Smooth muscle cell (in vitro differentiated cells): ENCODE data around the gene SPEN. TPM values are rescaled to one million over a fixed set of nuclear protein-coding genes. Genes with fewer than 3 reads are reported as not detected.

Experiments used
- DNase-seq: peaks from one replicate; lab custom pipeline; 2025; ENCODE audit not compliant: unreplicated experiment; lab: John Stamatoyannopoulos, UW
- H2AFZ ChIP-seq: fragments of 200-600 bp; sonication (generic); 2 replicates; pipeline ENCODE4 v1.6.0; 2016; ENCODE audit warnings: antibody characterized with exemption, low read depth, mild to moderate bottlenecking
- H3F3A ChIP-seq: fragments of 200-600 bp; sonication (generic); 2 replicates; pipeline ENCODE4 v1.6.0; 2017; ENCODE audit warnings: antibody characterized with exemption, low read depth
- H3K27ac ChIP-seq: fragments of 200-600 bp; sonication (generic); 2 replicates; pipeline ENCODE4 v1.5.1; 2016; ENCODE audit warnings: low read depth, mild to moderate bottlenecking
- H3K27me3 ChIP-seq: fragments of 200-600 bp; sonication (generic); 2 replicates; pipeline ENCODE4 v1.6.1; 2016; ENCODE audit warnings: low read depth, mild to moderate bottlenecking
- H3K36me3 ChIP-seq: fragments of 200-600 bp; sonication (generic); 2 replicates; pipeline ENCODE4 v1.5.1; 2016; ENCODE audit warnings: low read depth
- H3K4me1 ChIP-seq: fragments of 200-600 bp; sonication (generic); 2 replicates; pipeline ENCODE4 v1.5.1; 2016; ENCODE audit warnings: low read depth
- H3K4me2 ChIP-seq: fragments of 200-600 bp; sonication (generic); 2 replicates; pipeline ENCODE4 v1.6.0; 2016; ENCODE audit warnings: mild to moderate bottlenecking
- H3K4me3 ChIP-seq: fragments of 200-600 bp; sonication (generic); 2 replicates; pipeline ENCODE4 v1.5.1; 2016; ENCODE audit warnings: mild to moderate bottlenecking
- H3K79me2 ChIP-seq: fragments of 200-600 bp; sonication (generic); 2 replicates; pipeline ENCODE4 v1.6.0; 2016; ENCODE audit warnings: low read depth, mild to moderate bottlenecking
- H3K9ac ChIP-seq: fragments of 200-600 bp; sonication (generic); 2 replicates; pipeline ENCODE4 v1.6.0; 2016; ENCODE audit warnings: low read depth
- H3K9me3 ChIP-seq: fragments of 200-600 bp; sonication (generic); replicated peaks from 2 replicates; pipeline ENCODE4 v1.5.1; 2016; ENCODE audit warnings: low read depth
- H4K20me1 ChIP-seq: fragments of 200-600 bp; sonication (generic); 2 replicates; pipeline ENCODE4 v1.6.0; 2016; ENCODE audit warnings: low read depth
- CTCF ChIP-seq: fragments of 200-600 bp; sonication (generic); IDR thresholded peaks from 2 replicates; pipeline ENCODE4 v1.5.1; 2017; ENCODE audit warnings: borderline replicate concordance, mild to moderate bottlenecking, antibody characterized with exemption; ENCODE audit not compliant: insufficient read depth, poor library complexity, severe bottlenecking
- WGBS: methylation state at CpG from one replicate; pipeline ENCODE4 v1.1.7; 2016; ENCODE audit warnings: low lambda C conversion rate; 5-methylcytosine and 5-hydroxymethylcytosine counted together
- polyA plus RNA-seq: library from polyadenylated mRNA; unstranded; fragments of >200 nt; fragmentation: Nextera tagmentation; extraction: Ambion mirVana; gene quantifications from 2 replicates; pipeline ENCODE4 v1.2.1, GENCODE V29; 2016
- total RNA-seq: library from RNA; depleted of rRNA; stranded (reverse); fragments of >200 nt; gene quantifications from 2 replicates; pipeline ENCODE4 v1.2.3, GENCODE V29; 2014

Gene SPEN
- total and polyA plus RNA-seq, 2 experiments from 2014 or later = 10.6 to 28.7 TPM

GRCh38 chr1:15882665-15883064 lies 35.2 kb downstream of the SPEN start:
- Histone ChIP-seq H3K4me3 (no peak overlapping the region), H2AFZ (no peak overlapping the region), H3K36me3 (no peaks in the 10 kb centered on the region), H4K20me1 (peaks cover 65% of the 10 kb centered on the region), H3F3A (peaks cover 15% of the 10 kb centered on the region), H3K4me1 (peaks cover 20% of the 10 kb centered on the region), H3K9ac (no peak overlapping the region), H3K79me2 (peaks cover 93% of the 10 kb centered on the region), H3K4me2 (no peak overlapping the region), H3K27ac (peak overlapping the region; percentile 12), H3K9me3 (no peaks in the 10 kb centered on the region), H3K27me3 (no peaks in the 10 kb centered on the region)
- 97% methylated on average over 2 of the region's 2 CpGs for whole genome bisulfite sequencing
- DNase-seq = no peak
- TF ChIP-seq CTCF = no peak

GRCh38 chr1:15883326-15883725 lies 35.8 kb downstream of the SPEN start:
- Histone ChIP-seq H3K27ac (peak overlapping the region; percentile 12), H3K27me3 (no peaks in the 10 kb centered on the region), H3F3A (peaks cover 15% of the 10 kb centered on the region), H2AFZ (no peak overlapping the region), H3K4me2 (no peak overlapping the region), H4K20me1 (peaks cover 60% of the 10 kb centered on the region), H3K36me3 (no peaks in the 10 kb centered on the region), H3K4me3 (no peak overlapping the region), H3K4me1 (peaks cover 20% of the 10 kb centered on the region), H3K79me2 (peaks cover 93% of the 10 kb centered on the region), H3K9ac (no peak overlapping the region), H3K9me3 (no peaks in the 10 kb centered on the region)
- no peak for TF ChIP-seq CTCF
- 93% methylated on average over 6 of the region's 6 CpGs for WGBS
- no peak for DNase-seq

- no peak overlapping the region for H3K4me3 ChIP-seq
- H3K9me3 ChIP-seq = no peaks in the 10 kb centered on the region
- H3K27me3 ChIP-seq = no peaks in the 10 kb centered on the region
- peaks cover 93% of the 10 kb centered on the region for H3K79me2 ChIP-seq
- 84% methylated on average over 4 of the region's 4 CpGs for WGBS
- no peak for TF ChIP-seq CTCF
- H3K27ac ChIP-seq = no peak overlapping the region
- no peak overlapping the region for H3K9ac ChIP-seq
- peaks cover 15% of the 10 kb centered on the region for H3F3A ChIP-seq
- H2AFZ ChIP-seq = no peak overlapping the region
- no peak overlapping the region for H3K4me2 ChIP-seq
- DNase-seq = no peak
- peaks cover 53% of the 10 kb centered on the region for H4K20me1 ChIP-seq
- H3K4me1 ChIP-seq = peaks cover 20% of the 10 kb centered on the region
- no peaks in the 10 kb centered on the region for H3K36me3 ChIP-seq
Measured at GRCh38 chr1:15884477-15884876, 37.0 kb downstream of the SPEN start.

GRCh38 chr1:15885269-15885668 lies 37.8 kb downstream of the SPEN start:
- Histone ChIP-seq H2AFZ (no peak overlapping the region), H3K79me2 (peaks cover 93% of the 10 kb centered on the region), H3K27ac (peak overlapping the region; percentile 56), H3K36me3 (no peaks in the 10 kb centered on the region), H3F3A (peaks cover 15% of the 10 kb centered on the region), H4K20me1 (peaks cover 48% of the 10 kb centered on the region), H3K27me3 (no peaks in the 10 kb centered on the region), H3K4me1 (peaks cover 20% of the 10 kb centered on the region), H3K4me2 (peak overlapping the region; percentile 83), H3K9me3 (no peaks in the 10 kb centered on the region), H3K4me3 (peak overlapping the region; percentile 52), H3K9ac (no peak overlapping the region)
- no peak for DNase-seq
- 94% methylated on average over 5 of the region's 5 CpGs for WGBS
- TF ChIP-seq CTCF = no peak
